ENCODE data around the gene C6.
"Not testable (repeated sequence)": the region's sequence is repeated elsewhere in the genome, so short reads cannot be mapped to it uniquely, and the experiment has no call there.

The C6 gene

DNA sequence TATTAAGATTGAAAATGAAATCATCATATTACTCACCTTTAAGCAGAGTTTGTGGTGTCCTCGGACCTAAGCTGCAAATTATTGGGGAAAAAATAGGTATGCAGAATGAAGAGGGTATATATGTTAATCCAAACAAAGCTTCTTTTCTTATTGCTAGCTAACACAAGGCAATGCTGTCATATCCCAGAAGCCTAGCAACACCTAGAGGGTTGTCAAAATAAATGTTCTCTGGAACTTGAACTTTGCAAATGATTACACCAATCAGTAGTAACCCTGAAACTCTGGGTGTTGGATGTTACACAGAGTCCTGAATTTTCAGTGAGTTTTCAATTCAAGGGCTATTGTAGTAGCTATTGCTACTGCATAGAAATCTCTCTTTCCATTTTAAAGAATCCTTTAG is at the start of gene C6:
Gene C6, minus strand, starts transcription at position 193 of the 400 bp plus-strand sequence. CDS start 10,302 bp downstream, outside the sequence.
- no peak for DNase-seq

GRCh38 chr5:41256400-41256799 is 43.1 kb upstream of the C6 start:
- no peak for DNase-seq

DNA sequence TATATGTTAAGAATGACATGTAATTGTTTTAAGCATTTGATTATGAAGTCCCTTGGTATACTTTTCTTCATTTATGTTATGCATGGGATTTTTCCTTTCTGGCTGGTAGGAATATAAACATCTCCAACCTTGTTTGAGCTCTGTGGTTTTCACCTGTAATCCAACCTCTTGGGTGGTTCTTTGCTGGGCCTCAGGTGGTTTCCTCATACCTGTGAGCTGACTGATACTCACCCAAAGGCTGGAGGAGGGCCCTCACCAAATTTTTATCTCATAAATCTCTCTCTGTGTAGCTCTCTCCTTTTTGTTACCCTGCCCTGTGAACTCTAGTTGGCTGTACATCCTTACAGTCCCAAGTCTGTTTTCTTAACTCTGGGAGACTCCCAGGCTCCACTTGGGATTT is 39.8 kb upstream of the C6 start:
- no peak for DNase-seq

- DNase-seq = no peak
Measured at GRCh38 chr5:41252036-41252435, 38.7 kb upstream of the C6 start.

- DNase-seq = no peak
Measured at GRCh38 chr5:41250351-41250987, 37.1 kb upstream of the C6 start.

DNA sequence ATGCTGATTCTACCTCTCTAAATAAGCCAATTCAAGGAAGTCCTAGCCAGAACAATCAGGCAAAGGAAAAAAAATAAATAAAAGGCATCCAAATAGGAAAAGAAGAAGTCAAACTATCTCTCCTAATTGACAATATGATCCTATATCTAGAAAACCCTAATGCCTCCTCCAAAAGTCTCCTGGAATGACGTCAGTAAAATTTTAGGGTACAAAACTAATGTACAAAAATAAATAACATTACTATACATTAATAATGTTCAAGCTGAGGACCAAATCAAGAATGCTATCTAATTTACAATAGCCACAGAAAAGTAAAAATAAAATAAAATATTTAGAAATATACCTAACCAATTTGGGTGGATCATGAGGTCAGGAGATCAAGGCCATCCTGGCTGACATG is 33.8 kb upstream of the C6 start:
- DNase-seq = no peak

- DNase-seq = no peak
Measured at GRCh38 chr5:41246376-41246775, 33.0 kb upstream of the C6 start.

- DNase-seq = no peak
Measured at GRCh38 chr5:41243558-41243957, 30.2 kb upstream of the C6 start.

DNA sequence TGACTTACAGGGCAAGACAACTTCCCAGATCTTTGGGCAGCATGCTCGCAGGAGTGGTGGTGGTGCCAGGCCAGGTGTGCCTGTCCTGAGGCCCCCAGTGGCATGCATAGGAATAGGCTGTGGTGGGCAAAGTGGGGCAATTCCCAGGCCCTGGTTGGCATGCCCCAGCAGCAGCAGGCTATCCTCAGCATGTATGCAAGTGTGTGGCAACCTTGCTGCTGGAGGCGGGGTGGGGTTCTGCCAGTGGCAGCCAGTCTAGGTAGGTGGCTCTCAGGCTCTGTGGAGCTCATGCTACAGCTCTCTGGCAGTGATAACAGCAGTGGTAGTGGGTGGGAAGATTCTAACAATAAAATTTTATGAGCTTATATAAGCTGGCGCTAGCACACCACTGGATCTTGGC is 27.7 kb upstream of the C6 start:
- no peak for DNase-seq

DNA sequence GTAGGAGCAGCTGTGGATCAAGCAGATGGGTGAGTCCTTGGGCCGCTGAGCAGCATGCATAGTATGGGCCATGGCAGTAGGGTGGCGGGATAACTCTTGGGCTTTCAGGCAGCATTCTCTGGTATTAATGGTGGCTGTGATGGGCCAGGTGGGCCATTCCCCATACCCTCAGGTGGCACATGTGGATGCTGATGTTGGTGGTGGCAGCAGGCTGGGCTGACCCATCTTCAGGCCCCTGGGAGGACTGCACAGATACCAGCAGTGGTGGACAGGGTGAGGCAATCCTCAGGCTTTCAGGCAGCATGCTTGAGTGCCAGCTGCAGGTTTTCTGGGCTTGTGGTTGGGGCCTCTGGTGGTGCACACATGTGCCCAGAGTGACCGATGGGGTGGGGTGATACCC is 27.1 kb upstream of the C6 start:
- DNase-seq = no peak

DNA sequence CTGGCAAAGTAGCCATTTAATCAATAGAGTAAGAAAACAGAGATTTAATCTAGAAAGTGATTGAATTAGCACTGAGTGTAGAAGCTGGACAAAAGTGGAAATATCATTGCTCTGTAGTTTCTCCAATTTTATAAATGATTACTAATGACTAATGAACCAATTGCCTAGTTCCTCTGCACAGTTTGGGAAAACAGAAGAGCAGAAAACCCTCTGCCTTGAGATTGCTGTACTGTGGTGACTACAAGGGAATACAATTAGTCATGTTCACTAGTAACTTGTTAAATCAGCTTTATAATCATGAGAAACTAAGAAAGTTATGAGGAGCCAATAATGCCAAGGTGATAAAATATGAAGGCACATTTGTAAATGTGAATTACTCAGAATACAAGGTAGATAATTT is 21.1 kb upstream of the C6 start:
- DNase-seq = no peak

DNA sequence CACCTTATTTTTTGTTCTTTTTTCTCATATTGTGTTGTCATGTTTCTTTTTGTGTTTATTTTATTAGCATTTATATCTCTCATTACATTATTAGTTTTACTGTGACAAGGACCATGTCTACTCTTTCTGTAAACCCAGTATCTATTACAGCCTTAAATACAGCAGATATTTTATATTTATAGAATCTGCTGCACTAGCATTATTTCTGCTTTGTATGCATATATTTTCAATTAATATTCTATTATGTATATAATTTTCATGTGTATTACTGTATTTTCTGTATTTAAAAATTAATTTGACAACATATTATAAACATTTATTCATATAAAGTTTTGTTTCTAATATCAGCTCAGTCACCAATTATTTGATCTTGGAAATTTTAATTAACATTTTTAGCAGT is 19.5 kb upstream of the C6 start:
- DNase-seq = no peak

DNA sequence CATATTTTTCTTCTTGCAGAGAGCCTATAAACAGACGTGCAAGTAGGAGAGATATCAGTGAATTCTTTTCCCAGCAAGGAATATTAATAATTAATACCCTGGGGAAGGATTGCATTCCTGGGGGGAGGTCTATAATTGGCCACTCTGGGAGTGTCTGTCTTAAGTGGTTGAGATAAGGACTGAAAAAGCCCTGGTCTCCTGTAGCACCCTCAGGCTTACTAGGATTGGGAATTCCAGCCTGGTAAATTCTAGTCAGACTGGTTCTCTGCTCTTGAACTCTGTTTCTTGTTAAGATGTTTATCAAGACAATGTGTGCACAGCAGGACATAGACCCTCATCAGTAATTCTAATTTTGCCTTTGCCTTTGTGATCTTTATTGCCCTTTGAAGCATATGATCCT is 16.9 kb upstream of the C6 start:
- not testable (repeated sequence) for DNase-seq

GRCh38 chr5:41223962-41224361 is 10.6 kb upstream of the C6 start:
- no peak for DNase-seq

DNA sequence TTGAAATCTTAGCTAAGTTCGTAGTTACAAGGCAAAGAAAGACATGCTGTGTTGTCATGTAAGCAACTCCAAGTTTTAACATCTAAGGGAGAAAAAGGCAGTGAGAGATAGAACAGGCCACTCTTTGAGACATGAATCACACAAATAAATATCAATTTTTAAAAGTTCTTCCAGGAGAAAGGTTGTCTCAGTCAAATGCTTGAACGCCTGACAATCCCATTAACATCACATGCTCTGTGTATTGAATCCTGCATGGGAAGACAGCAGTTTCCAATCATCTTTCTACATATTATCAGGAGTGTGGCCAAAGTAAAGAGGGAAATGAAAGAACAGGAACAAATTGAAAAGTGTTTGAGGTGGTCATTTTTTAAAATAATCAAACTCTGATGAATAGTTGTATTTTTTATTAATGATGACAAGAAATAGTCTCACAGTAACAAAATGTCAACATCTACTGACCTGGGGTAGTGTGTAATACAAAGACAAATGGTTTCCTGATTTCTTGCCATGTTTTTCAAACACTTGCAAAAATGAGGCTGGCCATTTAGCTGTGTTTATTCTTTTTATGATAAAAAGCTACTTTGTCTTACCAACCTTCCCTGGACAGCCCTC is 6.4 kb upstream of the C6 start:
- DNase-seq = no peak

DNA sequence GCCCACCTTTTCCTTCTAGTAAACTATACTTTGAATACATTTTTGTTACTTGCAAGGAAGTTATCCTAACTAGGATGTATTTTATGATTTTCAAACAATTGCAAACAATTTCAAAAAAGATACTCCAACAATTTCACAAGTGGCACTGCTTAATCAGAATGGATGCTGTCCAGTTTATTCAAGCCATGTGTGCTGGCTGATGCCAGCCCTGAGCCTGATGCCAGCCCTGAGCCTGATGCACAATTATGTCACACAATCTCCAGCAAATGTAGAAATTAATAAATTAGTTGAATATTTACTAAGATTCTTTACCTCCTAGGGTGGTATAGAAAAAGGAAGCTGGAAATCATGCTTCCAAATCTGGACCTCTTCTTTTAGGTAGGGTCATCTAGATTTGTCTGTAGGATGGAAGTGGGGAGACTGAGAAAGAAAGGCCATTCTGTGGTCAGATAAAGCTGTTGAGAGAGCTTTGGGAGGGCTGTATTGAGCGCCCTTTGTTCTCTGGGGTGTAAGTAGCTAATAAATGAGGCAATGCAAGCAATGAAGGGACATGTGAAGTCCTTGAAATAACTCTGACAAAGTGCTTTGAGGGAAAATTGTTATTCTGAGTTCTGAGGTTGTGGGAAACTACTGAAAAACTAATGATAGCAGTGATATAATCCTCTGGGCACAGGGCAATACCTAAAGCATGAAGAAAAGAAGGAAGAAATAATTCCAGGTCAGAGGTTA is 5.8 kb upstream of the C6 start:
- no peak for DNase-seq

- no peak for DNase-seq
Measured at GRCh38 chr5:41214182-41214581, 850 bp upstream of the C6 start.

DNA sequence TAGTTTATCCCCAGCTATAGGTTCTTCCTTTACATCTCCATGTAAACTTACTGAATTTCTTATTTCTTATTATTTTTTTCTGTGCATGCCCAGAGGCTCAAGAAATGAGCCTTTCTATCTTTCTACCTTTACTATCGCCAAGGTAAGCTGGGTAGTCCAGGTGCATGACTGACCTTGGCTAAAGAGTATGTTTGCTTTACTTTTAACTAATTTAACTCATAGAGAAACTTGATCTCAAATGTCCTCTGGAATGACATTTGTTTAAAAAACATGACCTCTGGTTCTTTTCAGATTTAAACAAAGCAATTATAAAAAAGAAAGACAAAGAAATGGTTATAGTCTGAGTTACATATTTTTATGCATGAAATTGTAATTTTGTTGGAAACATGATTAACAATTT is 397 bp downstream of the C6 start:
- DNase-seq = no peak

DNA sequence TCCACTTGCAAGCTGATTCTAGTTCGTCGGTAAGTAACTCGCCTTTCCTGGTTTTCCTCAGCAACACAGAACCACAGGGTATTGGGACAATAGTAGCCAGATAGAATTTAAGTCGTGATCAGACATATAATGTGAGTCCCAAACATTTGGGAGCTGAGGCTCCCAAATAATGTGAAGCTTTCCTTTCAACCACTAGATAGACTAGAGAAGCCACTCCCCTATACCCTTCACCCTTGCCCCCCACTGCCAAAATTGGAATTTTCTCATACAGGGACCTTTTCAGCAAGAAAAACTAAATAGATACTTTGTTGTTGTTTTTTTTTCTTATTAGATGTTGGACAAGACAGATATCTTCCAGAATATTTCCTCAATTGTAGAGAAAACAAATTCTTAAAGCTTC is 1.9 kb downstream of the C6 start:
- DNase-seq = no peak

DNA sequence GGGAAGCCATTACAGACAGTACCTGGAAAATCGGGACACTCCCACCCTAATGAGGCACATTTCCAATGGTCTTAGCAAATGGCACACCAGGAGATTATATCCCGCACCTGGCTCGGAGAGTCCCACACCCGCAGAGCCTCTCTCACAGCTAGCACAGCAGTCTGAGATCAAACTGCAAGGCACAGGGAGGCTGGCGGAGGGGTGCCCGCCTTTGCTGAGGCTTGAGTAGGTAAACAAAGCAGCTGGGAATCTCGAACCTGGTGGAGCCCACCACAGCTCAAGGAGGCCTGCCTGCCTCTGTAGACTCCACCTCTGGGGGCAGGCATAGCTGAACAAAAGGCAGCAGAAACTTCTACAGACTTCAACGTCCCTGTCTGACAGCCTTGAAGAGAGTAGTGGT is 7.9 kb downstream of the C6 start:
- not testable (repeated sequence) for DNase-seq

DNA sequence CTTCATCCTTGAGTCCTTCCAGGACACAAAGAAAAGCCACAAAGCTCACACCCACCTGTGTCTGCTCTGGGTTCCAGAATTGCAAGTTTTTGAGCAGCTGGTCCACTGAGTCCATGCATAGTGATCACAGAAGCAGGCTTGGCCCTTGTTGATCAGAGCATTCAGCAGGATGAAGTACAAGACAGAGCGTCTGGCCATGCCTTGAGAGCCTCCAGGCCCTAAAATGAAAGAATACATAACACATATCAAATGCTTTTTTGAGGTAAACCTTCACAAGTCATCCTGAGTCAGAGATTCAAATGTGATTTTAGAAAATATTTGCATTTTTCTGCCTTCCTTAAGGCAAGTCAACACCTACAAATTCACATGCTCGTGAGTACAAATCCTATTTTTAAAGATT is 10.3 kb downstream of the C6 start:
- DNase-seq = no peak

- no peak for DNase-seq
Measured at GRCh38 chr5:41201082-41201772, 12.1 kb downstream of the C6 start.

- DNase-seq = no peak
Measured at GRCh38 chr5:41200506-41200905, 12.8 kb downstream of the C6 start.

GRCh38 chr5:41199660-41200059 is 13.7 kb downstream of the C6 start:
- no peak for DNase-seq

All from activated T-cell treated with anti-CD3 and anti-CD28 coated beads for 4 hours (primary cell).